Adrenal gland (tissue), 12 donors: ENCODE measurements around the gene MAP3K6. TPM values are rescaled to one million over a fixed set of nuclear protein-coding genes. Genes with fewer than 3 reads are reported as not detected.
A peak's percentile ranks its signal among the peaks of the same experiment; 100 is the strongest.
"Not testable (repeated sequence)": the region's sequence is repeated elsewhere in the genome, so short reads cannot be mapped to it uniquely, and the experiment has no call there.

ENCODE experiments used
- DNase-seq, 7 donors: peaks; one replicate each; pipeline ENCODE4 v3.0.0-alpha.2; 2019 to 2020
- H3K27ac ChIP-seq, 5 donors: fragments of 200-600 bp; sonication (generic) in 4 of 5; 1 replicate in 3 of 5; 2 replicates in 2 of 5; pipeline versions ENCODE4 v1.5.1 to v1.8.0; 2016 to 2020; ENCODE audit warnings: mild to moderate bottlenecking in 1 of 5
- H3K27me3 ChIP-seq: fragments of 200-600 bp; 2 replicates; pipeline ENCODE4 v1.8.0; 2021
- H3K36me3 ChIP-seq, 2 donors: fragments of 200-600 bp; replicated peaks in 1 of 2; 1 replicate in 1 of 2; 2 replicates in 1 of 2; pipeline versions ENCODE4 v1.5.1 to v1.8.0; 2018 to 2022
- H3K4me1 ChIP-seq, 2 donors: fragments of 200-600 bp; replicated peaks in 1 of 2; 1 replicate in 1 of 2; 2 replicates in 1 of 2; pipeline versions ENCODE4 v1.5.1 to v1.8.0; 2018 to 2021
- H3K4me3 ChIP-seq, 4 donors: fragments of 200-600 bp; sonication (generic) in 3 of 4; one replicate each; pipeline ENCODE4 v1.5.1; 2016 to 2018
- H3K9me3 ChIP-seq, 3 donors: fragments of 200-600 bp; sonication (generic) in 1 of 3; replicated peaks in 1 of 3; 1 replicate in 2 of 3; 2 replicates in 1 of 3; pipeline versions ENCODE4 v1.5.1 to v1.8.0; 2016 to 2021
- CTCF ChIP-seq, 6 experiments: fragments of 450-650 bp in 4 of 6; fragments of 200-600 bp in 2 of 6; sonication (generic) in 1 of 6; IDR thresholded peaks; 1 replicate in 5 of 6; 2 replicates in 1 of 6; pipeline versions ENCODE4 v1.5.1 to v1.8.0; 2016 to 2021; ENCODE audit warnings: antibody characterized with exemption in 6 of 6, mild to moderate bottlenecking in 2 of 6, moderate library complexity in 1 of 6
- POLR2A ChIP-seq, 2 donors: fragments of 450-650 bp; IDR thresholded peaks; one replicate each; pipeline ENCODE4 v1.6.1; 2017; ENCODE audit warnings: antibody characterized with exemption in 2 of 2, mild to moderate bottlenecking in 2 of 2, moderate library complexity in 1 of 2
- WGBS, 4 donors: extraction: QIAGEN DNeasy Blood & Tissue Kit in 2 of 4; methylation state at CpG; one replicate each; pipeline versions ENCODE4 v1.1.5 to v1.1.7; 2013 to 2017; 5-methylcytosine and 5-hydroxymethylcytosine counted together
- intact Hi-C, 2 donors: fragments of 100-400 bp; cut with DNase I; formaldehyde crosslinking; loops; one replicate each; pipeline versions ENCODE4 v1.14.1 to v1.15.0; 2022 to 2023
- polyA plus RNA-seq, 3 donors: library from polyadenylated mRNA; stranded (reverse); fragments of 200-250 nt in 2 of 3; fragments of 350-450 nt in 1 of 3; fragmentation: Illumina TruSeq in 1 of 3; extraction: RNeasy Lipid Tissue Mini Kit (QIAGEN cat#74804) in 1 of 3; gene quantifications; one replicate each; pipeline ENCODE4 v1.2.3, GENCODE V29; 2013 to 2014
- total RNA-seq, 9 donors: library from RNA; depleted of rRNA in 4 of 9; stranded (reverse); fragments of >200 nt in 4 of 9; fragments of 120-200 nt in 1 of 9; fragmentation: NEBNext Ultra II Directional in 1 of 9; extraction: Animal tissue kit (Norgen Biotek cat#: 25700) in 1 of 9; gene quantifications; one replicate each; pipeline versions ENCODE4 v1.1.0 to v1.2.4, GENCODE V29; 2013 to 2023
- donor health status: healthy with polysubstance abuse.
- donor health status: Bipolar disorder and iron deficiency.
- donor health status: DM: yes; HTN: yes; CAD: no.
- donor health status: DM: no; HTN: no; CAD: no.
- donor health status: DM: no; HTN: no; CAD: no.
- donor health status: DM: yes; HTN: yes; CAD: no.

MAP3K6 gene
- total and polyA plus RNA-seq, 12 donors, result 6.5 to 136 (median 26.6) TPM

GRCh38 chr1:27405598-27406361 is 39.0 kb upstream of the MAP3K6 start:
- TF ChIP-seq CTCF (IDR thresholded peaks at IDR 0.05), result peak in 5 of 6 experiments; percentile 16 to 44 (median 18)
- peaks cover 27 to 54% of the 10 kb centered on the region in 2 donors for H3K4me1 ChIP-seq
- intact Hi-C loops, result loop anchor here (2.0 to 10.0 kb wide), 2 partner anchors 149 to 197 kb away; no protein-coding TSS in a partner anchor

GRCh38 chr1:27405074-27405473 is 38.3 kb upstream of the MAP3K6 start:
- WGBS, 4 donors, result 48 to 65% (median 63%) methylated on average over 6 to 13 of the region's 13 CpGs; no CpG with 5 or more reads in 1 of the 4 donors
- peaks cover 0 to 32% of the 10 kb centered on the region in 2 donors for H3K36me3 ChIP-seq
- peak overlapping the region; percentile 12 to 88 (median 81) for H3K27ac ChIP-seq
- intact Hi-C loops, result loop anchor here (2.0 to 10.0 kb wide), 2 partner anchors 150 to 198 kb away; no protein-coding TSS in a partner anchor
- H3K9me3 ChIP-seq, result no peaks in the 10 kb centered on the region
- no peak for TF ChIP-seq POLR2A (IDR thresholded peaks at IDR 0.05)
- TF ChIP-seq CTCF (IDR thresholded peaks at IDR 0.05), result no peak
- peaks cover 27 to 59% of the 10 kb centered on the region in 2 donors for H3K4me1 ChIP-seq
- peak in 3 of 7 donors; percentile 56 to 75 (median 68) for DNase-seq
- H3K4me3 ChIP-seq, result no peak overlapping the region
- H3K27me3 ChIP-seq, result no peaks in the 10 kb centered on the region

More at GRCh38 chr1:27405598-27406361, 39.0 kb upstream of the MAP3K6 start:
- peak in 4 of 7 donors; percentile 49 to 67 (median 62) for DNase-seq
- H3K27me3 ChIP-seq, H3K4me3 ChIP-seq, H3K9me3 ChIP-seq: not testable (repeated sequence)
- peaks cover 0 to 39% of the 10 kb centered on the region in 2 donors for H3K36me3 ChIP-seq
- 50 to 57% (median 54%) methylated on average over 3 to 17 of the region's 18 CpGs for WGBS, 4 donors
- peak overlapping the region; percentile 49 to 89 (median 81) for H3K27ac ChIP-seq

- no peaks in the 10 kb centered on the region for H3K9me3 ChIP-seq
- peaks cover 0 to 23% of the 10 kb centered on the region in 2 donors for H3K36me3 ChIP-seq
- H3K27ac ChIP-seq, result peak overlapping the region in 4 of 5 donors; percentile 65 to 88 (median 83)
- TF ChIP-seq CTCF (IDR thresholded peaks at IDR 0.05), result no peak
- TF ChIP-seq POLR2A (IDR thresholded peaks at IDR 0.05), result no peak
- intact Hi-C loops, result loop anchor here (2.0 to 10.0 kb wide), 2 partner anchors 151 to 199 kb away; no protein-coding TSS in a partner anchor
- no peak for DNase-seq
- peaks cover 27 to 59% of the 10 kb centered on the region in 2 donors for H3K4me1 ChIP-seq
- no peaks in the 10 kb centered on the region for H3K27me3 ChIP-seq
- no peak overlapping the region for H3K4me3 ChIP-seq
These were observed 37.2 kb upstream of the MAP3K6 start for GRCh38 chr1:27403931-27404330.

- H3K4me1 ChIP-seq, result peaks cover 27 to 59% of the 10 kb centered on the region in 2 donors
- no peaks in the 10 kb centered on the region for H3K9me3 ChIP-seq
- DNase-seq, result peak in 5 of 7 donors; percentile 48 to 80 (median 66)
- intact Hi-C loops, result loop anchor here in 1 of 2 donors (10.0 kb wide), 1 partner anchor 152 kb away; no protein-coding TSS in a partner anchor
- H3K27ac ChIP-seq, result peak overlapping the region in 4 of 5 donors; percentile 52 to 88 (median 75)
- H3K36me3 ChIP-seq, result peaks cover 0 to 17% of the 10 kb centered on the region in 2 donors
- 43 to 73% (median 53%) methylated on average over 5 to 24 of the region's 24 CpGs for WGBS, 4 donors
- no peak overlapping the region for H3K4me3 ChIP-seq
- TF ChIP-seq CTCF (IDR thresholded peaks at IDR 0.05) (peak in 1 of 6 experiments; percentile 17), POLR2A (IDR thresholded peaks at IDR 0.05) (no peak)
- no peaks in the 10 kb centered on the region for H3K27me3 ChIP-seq
These were observed 36.4 kb upstream of the MAP3K6 start for GRCh38 chr1:27403065-27403726.
